Mesenchymal stem cell (in vitro differentiated cells and primary cell): ENCODE measurements around the gene CCT6A.

ENCODE experiments used
- DNase-seq: peaks from one replicate; pipeline ENCODE4 v3.0.0-alpha.2; 2013
- H2AFZ ChIP-seq: one replicate; pipeline ENCODE4 v1.6.1; 2013; ENCODE audit warnings: low read depth, mild to moderate bottlenecking, control low read depth, inconsistent platforms, low read length, moderate library complexity
- H2AK5ac ChIP-seq: 2 replicates; pipeline ENCODE4 v1.6.1; 2013; ENCODE audit warnings: low read length, moderate library complexity, mild to moderate bottlenecking, inconsistent platforms; ENCODE audit not compliant: severe bottlenecking
- H2BK120ac ChIP-seq: one replicate; pipeline ENCODE4 v1.6.1; 2013; ENCODE audit warnings: low read depth, mild to moderate bottlenecking, inconsistent platforms, low read length, moderate library complexity
- H2BK12ac ChIP-seq, 2 experiments: one replicate each; pipeline ENCODE4 v1.6.1; 2013; ENCODE audit warnings: inconsistent platforms in 2 of 2, low read length in 2 of 2, mild to moderate bottlenecking in 2 of 2, moderate library complexity in 2 of 2, control low read depth in 1 of 2
- H2BK15ac ChIP-seq: one replicate; pipeline ENCODE4 v1.6.1; 2013; ENCODE audit warnings: mild to moderate bottlenecking, low read depth, inconsistent platforms; ENCODE audit not compliant: poor library complexity, severe bottlenecking
- H2BK5ac ChIP-seq: 2 replicates; pipeline ENCODE4 v1.6.1; 2013; ENCODE audit warnings: low read depth, mild to moderate bottlenecking, low read length, control low read depth, inconsistent platforms; ENCODE audit not compliant: poor library complexity, severe bottlenecking
- H3K14ac ChIP-seq, 2 experiments: one replicate each; pipeline ENCODE4 v1.6.1; 2013; ENCODE audit warnings: inconsistent platforms in 2 of 2, low read length in 2 of 2, control low read depth in 1 of 2, mild to moderate bottlenecking in 1 of 2, moderate library complexity in 1 of 2
- H3K18ac ChIP-seq, 2 experiments: one replicate each; pipeline ENCODE4 v1.6.1; 2013; ENCODE audit warnings: inconsistent platforms in 2 of 2, low read length in 2 of 2, control low read depth in 1 of 2, low read depth in 1 of 2, mild to moderate bottlenecking in 1 of 2
- H3K23ac ChIP-seq, 2 experiments: one replicate each; pipeline ENCODE4 v1.6.1; 2013; ENCODE audit warnings: inconsistent platforms in 2 of 2, low read length in 2 of 2, mild to moderate bottlenecking in 2 of 2, moderate library complexity in 2 of 2, control low read depth in 1 of 2
- H3K27ac ChIP-seq: 2 replicates; pipeline ENCODE4 v1.5.1; 2013; ENCODE audit warnings: mild to moderate bottlenecking, moderate library complexity, low read length, control low read depth, inconsistent platforms; ENCODE audit not compliant: poor library complexity, severe bottlenecking
- H3K27me3 ChIP-seq, 2 experiments: 2 replicates each; pipeline versions ENCODE4 v1.6.1 to v1.7.0; 2013; ENCODE audit warnings: low read length in 2 of 2, mild to moderate bottlenecking in 2 of 2, moderate library complexity in 2 of 2, control low read depth in 1 of 2, inconsistent platforms in 1 of 2; ENCODE audit not compliant: control insufficient read depth in 1 of 2, insufficient read depth in 1 of 2
- H3K36me3 ChIP-seq, 2 experiments: 2 replicates each; pipeline versions ENCODE4 v1.6.1 to v1.7.0; 2013; ENCODE audit warnings: low read length in 2 of 2, control low read depth in 1 of 2, inconsistent platforms in 1 of 2, low read depth in 1 of 2, mild to moderate bottlenecking in 1 of 2; ENCODE audit not compliant: insufficient read depth in 2 of 2, control insufficient read depth in 1 of 2
- H3K4ac ChIP-seq, 2 experiments: one replicate each; pipeline ENCODE4 v1.6.1; 2013; ENCODE audit warnings: inconsistent platforms in 2 of 2, low read length in 2 of 2, mild to moderate bottlenecking in 2 of 2, moderate library complexity in 2 of 2, control low read depth in 1 of 2, low read depth in 1 of 2
- H3K4me1 ChIP-seq: 2 replicates; pipeline ENCODE4 v1.6.1; 2013; ENCODE audit warnings: low read depth, low read length, control low read depth; ENCODE audit not compliant: control insufficient read depth, insufficient read depth
- H3K4me2 ChIP-seq: 2 replicates; pipeline ENCODE4 v1.6.1; 2013; ENCODE audit warnings: low read length, mild to moderate bottlenecking, inconsistent platforms; ENCODE audit not compliant: poor library complexity, severe bottlenecking
- H3K4me3 ChIP-seq, 2 experiments: 2 replicates each; pipeline versions ENCODE4 v1.5.1 to v1.7.0; 2013; ENCODE audit warnings: low read length in 2 of 2, mild to moderate bottlenecking in 2 of 2, control low read depth in 1 of 2, low read depth in 1 of 2; ENCODE audit not compliant: insufficient read depth in 1 of 2
- H3K79me1 ChIP-seq: replicated peaks from 2 replicates; pipeline ENCODE4 v1.6.1; 2013; ENCODE audit warnings: mild to moderate bottlenecking, control low read depth, low read length, inconsistent platforms; ENCODE audit not compliant: poor library complexity, severe bottlenecking
- H3K9ac ChIP-seq: 2 replicates; pipeline ENCODE4 v1.7.0; 2013; ENCODE audit warnings: mild to moderate bottlenecking, low read length, moderate library complexity
- H3K9me3 ChIP-seq: 2 replicates; pipeline ENCODE4 v1.7.0; 2013; ENCODE audit warnings: mild to moderate bottlenecking, low read length; ENCODE audit not compliant: control insufficient read depth
- H4K8ac ChIP-seq: one replicate; pipeline ENCODE4 v1.6.1; 2013; ENCODE audit warnings: inconsistent platforms, mild to moderate bottlenecking, low read length, moderate library complexity
- H4K91ac ChIP-seq: one replicate; pipeline ENCODE4 v1.6.1; 2013; ENCODE audit warnings: mild to moderate bottlenecking, low read length, inconsistent platforms
- WGBS: methylation state at CpG from one replicate; pipeline ENCODE4 v1.1.7; 2013; ENCODE audit warnings: mixed read lengths; 5-methylcytosine and 5-hydroxymethylcytosine counted together

Gene CCT6A

DNA sequence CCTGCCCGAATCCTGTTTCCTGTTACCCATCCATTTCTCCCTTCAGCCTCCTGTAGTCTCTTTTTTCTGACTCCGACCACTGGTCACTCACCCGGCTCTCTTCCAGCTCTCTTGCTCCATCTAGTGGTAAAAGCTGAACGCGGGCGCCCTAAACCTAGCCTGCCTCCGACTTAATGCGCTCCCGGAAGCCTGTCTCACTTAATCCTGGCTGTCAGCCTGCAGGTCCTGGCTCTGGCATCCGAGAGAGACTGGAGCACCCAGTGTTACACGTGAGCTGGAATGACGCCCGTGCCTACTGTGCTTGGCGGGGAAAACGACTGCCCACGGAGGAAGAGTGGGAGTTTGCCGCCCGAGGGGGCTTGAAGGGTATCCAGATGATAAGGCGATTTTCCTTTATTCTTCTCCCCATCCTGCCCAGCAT, 22.8 kb downstream of the CCT6A start:
- H3K79me1 ChIP-seq: peaks cover 14% of the 10 kb centered on the region
- no peaks in the 10 kb centered on the region for H3K9me3 ChIP-seq
- DNase-seq: peak; percentile 82
- H2BK12ac ChIP-seq: no peak overlapping the region
- no peak overlapping the region for H2AK5ac ChIP-seq
- no peak overlapping the region for H3K23ac ChIP-seq
- peak overlapping the region; percentile 90 for H4K8ac ChIP-seq
- H4K91ac ChIP-seq: no peak overlapping the region
- H3K18ac ChIP-seq: no peak overlapping the region
- no peak overlapping the region for H3K14ac ChIP-seq
- 14% methylated on average over 15 of the region's 19 CpGs for WGBS
- H3K4ac ChIP-seq: no peak overlapping the region
- H2BK5ac ChIP-seq: no peak overlapping the region
- H3K27me3 ChIP-seq: no peaks in the 10 kb centered on the region
- H3K36me3 ChIP-seq: peaks cover 55 to 67% of the 10 kb centered on the region in 2 experiments
- no peak overlapping the region for H2BK120ac ChIP-seq
- no peak overlapping the region for H3K4me3 ChIP-seq
- H2AFZ ChIP-seq: no peak overlapping the region
- no peak overlapping the region for H3K4me2 ChIP-seq
- H3K9ac ChIP-seq: no peak overlapping the region
- no peak overlapping the region for H2BK15ac ChIP-seq
- no peak overlapping the region for H3K27ac ChIP-seq
- peaks cover 2% of the 10 kb centered on the region for H3K4me1 ChIP-seq

DNA sequence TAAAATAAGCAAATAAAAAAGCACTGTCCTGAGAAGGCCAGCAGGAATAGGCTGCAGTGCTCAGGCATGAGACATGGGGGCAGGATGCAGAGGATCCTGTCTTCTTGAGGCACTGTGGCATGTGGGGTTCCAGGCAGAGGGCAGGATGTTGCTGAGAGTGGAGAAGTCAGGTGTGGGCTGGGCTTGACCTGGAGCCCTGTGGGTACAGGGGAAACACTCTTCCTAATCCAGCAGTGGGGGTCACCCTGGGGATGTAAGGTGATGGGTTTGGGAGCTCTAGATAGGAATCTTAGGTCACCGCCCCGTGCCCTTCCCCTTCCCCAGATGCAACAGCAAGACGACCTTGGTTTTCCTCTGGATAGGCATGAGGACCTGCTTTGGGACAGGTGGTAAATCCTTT, 26.1 kb downstream of the CCT6A start:
- no peak overlapping the region for H4K8ac ChIP-seq
- H3K36me3 ChIP-seq: peaks cover 72 to 73% of the 10 kb centered on the region in 2 experiments
- H2BK120ac ChIP-seq: no peak overlapping the region
- WGBS: 100% methylated on average over 2 of the region's 3 CpGs
- H4K91ac ChIP-seq: no peak overlapping the region
- no peak overlapping the region for H3K23ac ChIP-seq
- H3K79me1 ChIP-seq: peaks cover 9% of the 10 kb centered on the region
- H3K18ac ChIP-seq: no peak overlapping the region
- H2BK15ac ChIP-seq: no peak overlapping the region
- no peak overlapping the region for H3K14ac ChIP-seq
- peaks cover 2% of the 10 kb centered on the region for H3K4me1 ChIP-seq
- H3K4me2 ChIP-seq: no peak overlapping the region
- no peak overlapping the region for H2BK5ac ChIP-seq
- H3K27ac ChIP-seq: no peak overlapping the region
- no peak overlapping the region for H2AFZ ChIP-seq
- no peak overlapping the region for H2BK12ac ChIP-seq
- no peak overlapping the region for H2AK5ac ChIP-seq
- no peaks in the 10 kb centered on the region for H3K27me3 ChIP-seq
- H3K9me3 ChIP-seq: no peaks in the 10 kb centered on the region
- DNase-seq: no peak
- H3K9ac ChIP-seq: no peak overlapping the region
- H3K4ac ChIP-seq: no peak overlapping the region
- no peak overlapping the region for H3K4me3 ChIP-seq

DNA sequence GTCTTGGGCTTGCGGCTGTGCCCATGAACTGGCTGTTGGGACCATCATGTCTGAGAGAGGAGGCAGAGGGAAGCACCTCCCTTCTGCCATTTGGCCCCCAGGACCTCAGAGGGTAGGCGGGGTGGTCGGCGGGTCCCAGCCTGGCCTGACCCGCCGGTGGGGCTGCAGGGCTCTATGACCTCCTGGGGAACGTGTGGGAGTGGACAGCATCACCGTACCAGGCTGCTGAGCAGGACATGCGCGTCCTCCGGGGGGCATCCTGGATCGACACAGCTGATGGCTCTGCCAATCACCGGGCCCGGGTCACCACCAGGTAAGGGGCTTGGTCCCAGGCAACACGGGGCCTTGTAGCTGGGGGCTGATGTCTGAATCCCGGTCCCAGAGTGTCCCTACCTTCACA, 26.6 kb downstream of the CCT6A start:
- H3K79me1 ChIP-seq: peaks cover 4% of the 10 kb centered on the region
- H3K27ac ChIP-seq: no peak overlapping the region
- peaks cover 68 to 69% of the 10 kb centered on the region in 2 experiments for H3K36me3 ChIP-seq
- H4K91ac ChIP-seq: no peak overlapping the region
- WGBS: 97% methylated on average over 16 of the region's 16 CpGs
- no peak overlapping the region for H2AFZ ChIP-seq
- no peak overlapping the region for H3K4ac ChIP-seq
- H2BK5ac ChIP-seq: no peak overlapping the region
- no peak for DNase-seq
- H2BK120ac ChIP-seq: no peak overlapping the region
- no peak overlapping the region for H2BK12ac ChIP-seq
- H2BK15ac ChIP-seq: no peak overlapping the region
- no peak overlapping the region for H3K4me2 ChIP-seq
- H3K27me3 ChIP-seq: no peaks in the 10 kb centered on the region
- no peak overlapping the region for H3K18ac ChIP-seq
- no peak overlapping the region for H4K8ac ChIP-seq
- no peak overlapping the region for H3K23ac ChIP-seq
- peaks cover 2% of the 10 kb centered on the region for H3K4me1 ChIP-seq
- no peak overlapping the region for H2AK5ac ChIP-seq
- no peak overlapping the region for H3K4me3 ChIP-seq
- no peak overlapping the region for H3K9ac ChIP-seq
- H3K9me3 ChIP-seq: no peaks in the 10 kb centered on the region
- H3K14ac ChIP-seq: no peak overlapping the region

DNA sequence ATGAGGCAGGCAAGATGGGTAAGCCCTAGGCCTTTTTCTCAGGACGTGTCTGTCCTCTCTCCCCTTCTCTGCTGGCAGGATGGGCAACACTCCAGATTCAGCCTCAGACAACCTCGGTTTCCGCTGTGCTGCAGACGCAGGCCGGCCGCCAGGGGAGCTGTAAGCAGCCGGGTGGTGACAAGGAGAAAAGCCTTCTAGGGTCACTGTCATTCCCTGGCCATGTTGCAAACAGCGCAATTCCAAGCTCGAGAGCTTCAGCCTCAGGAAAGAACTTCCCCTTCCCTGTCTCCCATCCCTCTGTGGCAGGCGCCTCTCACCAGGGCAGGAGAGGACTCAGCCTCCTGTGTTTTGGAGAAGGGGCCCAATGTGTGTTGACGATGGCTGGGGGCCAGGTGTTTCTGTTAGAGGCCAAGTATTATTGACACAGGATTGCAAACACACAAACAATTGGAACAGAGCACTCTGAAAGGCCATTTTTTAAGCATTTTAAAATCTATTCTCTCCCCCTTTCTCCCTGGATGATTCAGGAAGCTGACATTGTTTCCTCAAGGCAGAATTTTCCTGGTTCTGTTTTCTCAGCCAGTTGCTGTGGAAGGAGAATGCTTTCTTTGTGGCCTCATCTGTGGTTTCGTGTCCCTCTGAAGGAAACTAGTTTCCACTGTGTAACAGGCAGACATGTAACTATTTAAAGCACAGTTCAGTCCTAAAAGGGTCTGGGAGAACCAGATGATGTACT, 28.1 kb downstream of the CCT6A start:
- Histone ChIP-seq H3K9ac (peak overlapping the region; percentile 63), H4K8ac (no peak overlapping the region), H3K27me3 (no peaks in the 10 kb centered on the region), H3K4ac (no peak overlapping the region), H3K36me3 (peaks cover 65 to 70% of the 10 kb centered on the region in 2 experiments), H3K4me3 (no peak overlapping the region), H3K23ac (no peak overlapping the region), H2BK12ac (no peak overlapping the region), H2AFZ (no peak overlapping the region), H2BK5ac (no peak overlapping the region), H3K4me2 (no peak overlapping the region), H2BK120ac (no peak overlapping the region), H3K14ac (no peak overlapping the region), H3K9me3 (no peaks in the 10 kb centered on the region), H3K79me1 (peaks cover 4% of the 10 kb centered on the region), H4K91ac (peak overlapping the region; percentile 22), H3K18ac (no peak overlapping the region), H2BK15ac (no peak overlapping the region), H3K27ac (no peak overlapping the region), H2AK5ac (no peak overlapping the region), H3K4me1 (no peaks in the 10 kb centered on the region)
- WGBS: 85% methylated on average over 10 of the region's 12 CpGs
- no peak for DNase-seq
